Measurements from ENCODE around the gene FAM131B.

The FAM131B gene

DNA sequence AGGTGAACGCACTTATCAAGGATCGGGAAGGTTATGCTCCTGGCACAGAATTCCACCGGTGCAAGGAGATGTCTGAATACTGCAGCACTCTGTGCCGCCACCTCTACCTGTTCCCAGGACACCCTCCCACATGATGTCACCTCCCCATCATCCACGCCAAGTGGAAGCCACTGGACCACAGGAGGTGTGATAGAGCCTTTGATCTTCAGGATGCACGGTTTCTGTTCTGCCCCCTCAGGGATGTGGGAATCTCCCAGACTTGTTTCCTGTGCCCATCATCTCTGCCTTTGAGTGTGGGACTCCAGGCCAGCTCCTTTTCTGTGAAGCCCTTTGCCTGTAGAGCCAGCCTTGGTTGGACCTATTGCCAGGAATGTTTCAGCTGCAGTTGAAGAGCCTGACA is 57.6 kb downstream of the FAM131B start:
- Histone ChIP-seq H3K4me3 (ENCODE audit: low read length) (no peak overlapping the region), H3K36me3 (ENCODE audit: insufficient read depth, low read length) (peaks cover 87% of the 10 kb centered on the region), H2AFZ (ENCODE audit: low read depth, low read length) (no peak overlapping the region), H3K9me3 (ENCODE audit: low read length) (no peaks in the 10 kb centered on the region), H3K27me3 (ENCODE audit: insufficient read depth, low read length) (no peaks in the 10 kb centered on the region), H3K4me1 (ENCODE audit: insufficient read depth, low read length) (no peaks in the 10 kb centered on the region)

DNA sequence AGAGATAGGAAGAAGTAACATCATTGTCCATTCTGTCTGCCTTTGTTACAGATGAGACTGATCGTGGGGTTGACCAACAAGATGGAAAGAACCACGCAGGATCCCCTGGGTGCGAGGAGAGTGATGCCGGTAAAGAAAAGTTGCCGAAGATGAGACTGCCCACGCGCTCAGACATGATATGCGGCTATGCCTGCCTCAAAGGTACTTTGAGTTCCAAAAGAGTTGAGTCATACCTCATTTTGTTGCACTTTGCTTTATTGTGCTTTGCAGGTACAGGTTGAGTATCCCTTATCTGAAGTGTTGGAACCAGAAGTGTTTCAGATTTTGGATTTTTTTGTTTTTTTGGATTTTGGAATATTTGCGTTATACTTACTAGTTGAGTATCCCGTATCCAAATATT is 58.8 kb downstream of the FAM131B start:
- Histone ChIP-seq H3K9me3 (ENCODE audit: low read length) (no peaks in the 10 kb centered on the region), H3K4me1 (ENCODE audit: insufficient read depth, low read length) (no peaks in the 10 kb centered on the region), H3K36me3 (ENCODE audit: insufficient read depth, low read length) (peaks cover 92% of the 10 kb centered on the region), H2AFZ (ENCODE audit: low read depth, low read length) (no peak overlapping the region), H3K4me3 (ENCODE audit: low read length) (no peak overlapping the region), H3K27me3 (ENCODE audit: insufficient read depth, low read length) (no peaks in the 10 kb centered on the region)
